ENCODE data around the gene TRIO.

The TRIO gene

GRCh38 chr5:14341571-14342230, 198.6 kb downstream of the TRIO start:
- no peak for DNase-seq

- DNase-seq = no peak
These were observed 199.2 kb downstream of the TRIO start for GRCh38 chr5:14342306-14342705.

GRCh38 chr5:14343376-14343775, 200.2 kb downstream of the TRIO start:
- DNase-seq = no peak

DNA sequence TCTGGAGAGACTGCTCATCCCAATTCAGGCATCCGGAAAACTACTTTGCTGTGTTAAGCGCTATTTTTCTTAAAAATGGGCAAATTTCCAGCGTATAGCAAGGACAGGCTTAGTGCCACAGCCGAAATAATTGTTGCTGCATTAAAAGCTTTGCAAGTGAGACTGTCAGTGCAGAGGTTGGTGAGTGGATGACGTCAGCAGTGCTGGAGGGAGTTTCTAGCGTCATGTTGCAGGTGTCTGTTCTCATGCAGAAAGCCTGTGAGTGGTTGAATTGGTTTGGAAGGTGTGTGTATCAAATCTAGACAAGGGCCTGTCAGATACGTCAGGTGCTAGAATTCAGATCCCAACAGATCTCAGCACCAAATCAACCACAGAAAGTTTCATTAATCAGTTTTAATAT, 204.4 kb downstream of the TRIO start:
- no peak for DNase-seq

- DNase-seq = no peak
These were observed 205.0 kb downstream of the TRIO start for GRCh38 chr5:14348142-14348541.

DNA sequence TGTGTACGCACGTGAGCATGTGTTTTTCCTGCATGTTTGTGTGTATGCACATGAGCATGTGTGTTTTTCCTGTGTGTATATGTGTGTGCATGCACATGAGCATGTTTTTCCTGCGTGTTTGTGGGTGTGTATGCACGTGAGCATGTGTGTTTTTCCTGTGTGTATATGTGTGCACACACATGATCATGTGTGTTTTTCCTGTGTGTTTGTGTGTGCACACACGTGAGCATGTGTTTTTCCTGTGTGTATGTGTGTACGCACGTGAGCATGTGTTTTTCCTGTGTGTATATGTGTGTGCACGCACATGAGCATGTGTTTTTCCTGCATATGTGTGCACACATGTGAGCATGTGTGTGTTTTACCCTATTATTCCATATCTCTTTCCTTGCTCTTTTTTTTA, 205.9 kb downstream of the TRIO start:
- DNase-seq = no peak

- no peak for DNase-seq
These were observed 208.0 kb downstream of the TRIO start for GRCh38 chr5:14351086-14351661.

- peak; percentile 8 to 55 (median 37) for DNase-seq
These were observed 208.9 kb downstream of the TRIO start for GRCh38 chr5:14351845-14352712.

DNA sequence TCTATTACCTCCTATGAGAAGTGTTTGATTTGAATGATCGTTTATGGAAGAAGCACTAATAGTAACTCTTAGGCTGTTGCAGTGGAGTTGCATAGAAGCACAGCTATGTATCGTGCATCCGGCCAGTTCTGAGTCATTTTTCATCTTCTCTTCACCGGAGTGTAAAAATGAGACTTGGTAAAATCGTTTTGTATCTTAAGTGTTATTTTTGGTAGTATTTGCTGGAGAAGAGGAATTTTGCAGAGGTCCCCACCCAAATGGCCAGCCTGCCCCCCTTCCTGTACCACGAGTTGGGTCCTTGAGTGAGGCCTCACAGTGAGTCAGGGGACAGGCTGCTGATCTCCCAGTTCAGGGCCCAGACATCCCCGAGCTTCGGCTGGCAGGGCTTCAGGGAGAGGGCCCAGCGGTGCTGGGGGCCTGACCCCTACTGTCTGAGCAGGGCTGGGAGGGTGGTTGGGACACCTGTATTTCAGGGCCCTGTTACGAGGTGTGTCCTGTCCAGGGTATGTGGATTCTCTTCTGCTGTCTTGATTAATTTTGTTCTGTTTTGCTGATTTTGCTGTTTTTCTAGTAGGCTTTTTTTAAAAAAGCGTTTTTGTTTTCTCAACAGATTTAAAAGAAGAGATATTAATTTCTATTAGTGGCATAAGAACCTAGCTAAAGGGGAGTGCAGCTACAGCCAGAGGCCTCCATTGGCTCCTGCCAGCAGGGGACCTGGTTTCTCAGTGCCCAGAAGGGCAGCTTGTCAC, 210.8 kb downstream of the TRIO start:
- DNase-seq = no peak

GRCh38 chr5:14355391-14355790, 212.2 kb downstream of the TRIO start:
- no peak for DNase-seq

DNA sequence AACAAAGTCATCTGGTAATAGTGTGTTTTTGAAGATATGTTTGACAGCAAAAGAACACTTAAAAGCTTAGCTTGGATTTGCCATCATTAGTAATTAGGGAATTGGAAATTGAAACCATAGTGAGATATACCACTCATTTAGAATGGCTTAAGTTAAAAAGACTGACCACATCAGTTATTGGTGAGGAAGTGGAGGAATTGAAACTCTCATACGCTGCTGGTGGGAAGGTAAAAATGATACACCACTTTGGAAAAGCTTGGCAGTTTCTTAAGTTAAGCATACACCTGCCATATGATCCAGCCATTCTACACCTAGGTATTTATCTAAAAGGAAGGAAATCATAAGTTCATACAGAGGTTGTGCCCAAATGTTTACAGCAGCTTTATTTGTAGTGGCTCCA, 213.2 kb downstream of the TRIO start:
- no peak for DNase-seq

DNA sequence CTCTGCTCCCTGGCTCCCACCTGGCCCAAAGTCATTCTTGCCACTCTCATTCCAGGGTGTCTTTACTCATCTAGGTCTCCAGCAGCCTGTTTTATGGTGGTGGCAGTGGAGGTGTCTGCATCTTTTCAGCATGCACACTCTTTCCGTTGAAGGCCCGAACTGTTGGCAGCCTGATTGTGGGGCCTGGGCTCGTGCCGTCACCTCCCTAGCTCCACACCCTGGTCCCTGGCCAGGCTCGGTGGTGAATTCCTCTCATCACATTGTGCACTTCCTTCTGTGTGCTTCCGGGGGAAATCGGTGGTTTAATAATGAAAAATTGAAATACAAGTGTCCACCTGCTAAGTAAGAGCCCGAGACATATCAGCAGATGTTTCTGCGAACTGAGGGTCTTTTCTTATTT, 214.3 kb downstream of the TRIO start:
- no peak for DNase-seq

- DNase-seq = no peak
These were observed 214.7 kb downstream of the TRIO start for GRCh38 chr5:14357851-14358250.

- no peak for DNase-seq
These were observed 215.4 kb downstream of the TRIO start for GRCh38 chr5:14358536-14358935.

- DNase-seq = no peak
These were observed 216.2 kb downstream of the TRIO start for GRCh38 chr5:14359069-14360043.

GRCh38 chr5:14362491-14362890, 219.3 kb downstream of the TRIO start:
- DNase-seq = no peak

GRCh38 chr5:14364096-14364495, 221.0 kb downstream of the TRIO start:
- DNase-seq = peak in 3 of 6 experiments; percentile 5 to 45 (median 24)

DNA sequence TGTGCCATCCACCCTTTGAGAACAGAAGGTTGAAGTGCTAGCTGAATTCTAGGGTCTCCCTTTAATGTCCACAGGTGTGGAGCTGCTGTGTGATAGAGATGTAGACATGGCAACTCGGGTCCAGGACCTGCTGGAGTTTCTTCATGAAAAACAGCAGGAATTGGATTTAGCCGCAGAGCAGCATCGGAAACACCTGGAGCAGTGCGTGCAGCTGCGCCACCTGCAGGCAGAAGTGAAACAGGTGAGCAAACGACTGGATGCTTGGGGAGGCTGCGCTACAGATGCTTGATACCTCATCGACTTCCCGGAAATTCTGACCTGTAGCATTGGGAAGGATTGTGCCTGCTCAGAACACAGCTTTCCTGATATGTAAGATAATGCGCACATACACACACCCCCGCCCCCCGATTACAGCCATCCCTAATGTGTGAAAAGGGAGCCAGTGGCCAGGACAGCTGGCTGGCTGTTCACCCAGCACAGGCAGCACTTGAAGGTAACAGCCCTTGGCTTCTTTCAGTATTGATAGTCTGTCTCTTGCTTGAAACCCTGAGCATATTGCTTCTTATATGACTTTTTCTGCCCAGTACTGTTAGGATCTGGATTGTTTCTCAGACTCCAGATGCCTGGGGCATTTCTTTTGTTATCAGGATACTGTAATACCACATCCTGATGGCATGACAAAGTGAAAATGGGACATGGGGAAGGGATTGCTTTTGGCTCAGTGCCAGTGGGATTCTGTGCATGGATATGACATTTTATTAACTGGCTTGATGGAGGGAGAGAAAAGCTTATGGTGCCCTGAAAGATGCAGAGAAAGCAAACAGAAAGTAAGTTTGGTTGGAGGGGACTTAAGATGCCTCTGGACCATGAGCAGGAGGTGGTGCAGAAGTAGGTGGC, 221.7 kb downstream of the TRIO start:
- DNase-seq = no peak

- peak in 3 of 6 experiments; percentile 4 to 17 (median 4) for DNase-seq
These were observed 222.8 kb downstream of the TRIO start for GRCh38 chr5:14365831-14366430.

GRCh38 chr5:14366763-14367162, 223.6 kb downstream of the TRIO start:
- no peak for DNase-seq
